ENCODE data around the gene VANGL2. TPM values are rescaled to one million over a fixed set of nuclear protein-coding genes. Genes with fewer than 3 reads are reported as not detected.

Gene VANGL2
- total RNA-seq, 1 experiment from 2014 or later = 3.4 TPM

DNA sequence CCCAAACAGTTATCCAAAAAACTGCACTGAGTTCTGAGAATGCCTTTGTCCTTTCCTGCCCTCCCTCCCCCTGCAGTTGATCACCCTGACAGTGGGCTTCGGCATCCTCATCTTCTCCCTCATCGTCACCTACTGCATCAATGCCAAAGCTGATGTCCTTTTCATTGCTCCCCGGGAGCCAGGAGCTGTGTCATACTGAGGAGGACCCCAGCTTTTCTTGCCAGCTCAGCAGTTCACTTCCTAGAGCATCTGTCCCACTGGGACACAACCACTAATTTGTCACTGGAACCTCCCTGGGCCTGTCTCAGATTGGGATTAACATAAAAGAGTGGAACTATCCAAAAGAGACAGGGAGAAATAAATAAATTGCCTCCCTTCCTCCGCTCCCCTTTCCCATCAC lies 42.3 kb upstream of the VANGL2 start:
- ChIA-PET POLR2A (no interaction called here), CTCF (no interaction called here)
- no peak for DNase-seq
- no peaks in the 10 kb centered on the region for H3K27me3 Mint-ChIP-seq (ENCODE audit: insufficient read depth, unreplicated experiment)
- peaks cover 6% of the 10 kb centered on the region; the same call in 1 of the 2 replicates for H3K36me3 ChIP-seq (ENCODE audit: control insufficient read depth, insufficient read depth, low read length)
- H3K4me3 Mint-ChIP-seq (ENCODE audit: unreplicated experiment) = no peak overlapping the region
- H3K27me3 ChIP-seq (replicated peaks; ENCODE audit: control insufficient read depth, insufficient read depth, low read length) = no peaks in the 10 kb centered on the region
- no peak overlapping the region for H3K4me3 ChIP-seq (ENCODE audit: low read depth, low read length)
- peaks cover 10% of the 10 kb centered on the region for H3K4me1 Mint-ChIP-seq (ENCODE audit: low read depth, unreplicated experiment)
- BruUV-seq (replicated peaks) = no TSS peak
- H3K36me3 Mint-ChIP-seq (ENCODE audit: insufficient read depth, unreplicated experiment) = peaks cover 46% of the 10 kb centered on the region
- no peaks in the 10 kb centered on the region for H3K9me3 Mint-ChIP-seq (ENCODE audit: unreplicated experiment)
- intact Hi-C loops (cut with micrococcal nuclease; ENCODE audit: unreplicated experiment) = no loop called here
- TF ChIP-seq, protein P1, sequence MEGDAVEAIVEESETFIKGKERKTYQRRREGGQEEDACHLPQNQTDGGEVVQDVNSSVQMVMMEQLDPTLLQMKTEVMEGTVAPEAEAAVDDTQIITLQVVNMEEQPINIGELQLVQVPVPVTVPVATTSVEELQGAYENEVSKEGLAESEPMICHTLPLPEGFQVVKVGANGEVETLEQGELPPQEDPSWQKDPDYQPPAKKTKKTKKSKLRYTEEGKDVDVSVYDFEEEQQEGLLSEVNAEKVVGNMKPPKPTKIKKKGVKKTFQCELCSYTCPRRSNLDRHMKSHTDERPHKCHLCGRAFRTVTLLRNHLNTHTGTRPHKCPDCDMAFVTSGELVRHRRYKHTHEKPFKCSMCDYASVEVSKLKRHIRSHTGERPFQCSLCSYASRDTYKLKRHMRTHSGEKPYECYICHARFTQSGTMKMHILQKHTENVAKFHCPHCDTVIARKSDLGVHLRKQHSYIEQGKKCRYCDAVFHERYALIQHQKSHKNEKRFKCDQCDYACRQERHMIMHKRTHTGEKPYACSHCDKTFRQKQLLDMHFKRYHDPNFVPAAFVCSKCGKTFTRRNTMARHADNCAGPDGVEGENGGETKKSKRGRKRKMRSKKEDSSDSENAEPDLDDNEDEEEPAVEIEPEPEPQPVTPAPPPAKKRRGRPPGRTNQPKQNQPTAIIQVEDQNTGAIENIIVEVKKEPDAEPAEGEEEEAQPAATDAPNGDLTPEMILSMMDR (IDR thresholded peaks at IDR 0.05; ENCODE audit: insufficient read depth in 1 of 2, low read depth in 1 of 2, low read length in 1 of 2, severe bottlenecking in 1 of 2, unreplicated experiment in 1 of 2) = no peak
- no peaks in the 10 kb centered on the region for H3K9me3 ChIP-seq
- H3K27ac Mint-ChIP-seq (ENCODE audit: unreplicated experiment) = peak overlapping the region; percentile 11
- H3K4me1 ChIP-seq = peaks cover 5% of the 10 kb centered on the region; the same call in 1 of the 2 replicates

DNA sequence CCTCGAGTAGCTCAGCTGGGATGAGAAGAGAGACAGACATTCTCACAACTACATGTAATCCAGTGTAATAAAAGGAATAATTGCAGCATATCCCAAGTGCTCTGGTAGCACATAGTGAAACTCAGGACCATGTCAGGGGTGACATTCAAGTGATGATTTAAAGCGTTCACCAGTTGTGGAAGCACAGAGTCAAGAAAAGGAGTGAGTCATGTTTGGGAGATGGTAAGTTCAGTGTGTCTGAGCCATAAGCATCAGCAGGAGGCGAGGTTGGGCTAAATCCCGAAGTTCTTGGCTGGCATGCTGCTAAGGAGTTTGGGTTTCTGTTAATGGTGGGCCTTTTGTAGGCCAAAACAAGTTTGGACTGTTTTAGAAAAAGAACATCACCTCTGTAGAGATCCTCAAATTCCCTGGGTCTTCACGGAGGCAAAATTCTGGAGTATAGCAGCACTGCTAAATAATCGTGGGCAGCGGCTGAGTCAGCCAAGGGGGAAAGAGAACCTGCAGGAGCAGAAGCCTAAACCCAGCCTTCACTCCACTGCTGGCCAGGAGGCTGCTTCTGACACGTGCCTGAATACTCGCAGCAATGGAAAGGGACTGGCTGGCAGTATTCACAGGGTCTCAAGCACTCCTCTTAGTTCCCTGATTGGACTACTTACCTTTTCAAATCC lies 40.7 kb upstream of the VANGL2 start:
- Mint-ChIP-seq H3K4me1 (ENCODE audit: low read depth, unreplicated experiment) (peaks cover 10% of the 10 kb centered on the region), H3K36me3 (ENCODE audit: insufficient read depth, unreplicated experiment) (peaks cover 37% of the 10 kb centered on the region), H3K4me3 (ENCODE audit: unreplicated experiment) (no peak overlapping the region), H3K9me3 (ENCODE audit: unreplicated experiment) (no peaks in the 10 kb centered on the region), H3K27me3 (ENCODE audit: insufficient read depth, unreplicated experiment) (no peaks in the 10 kb centered on the region), H3K27ac (ENCODE audit: unreplicated experiment) (no peak overlapping the region)
- peaks cover 5% of the 10 kb centered on the region; the same call in 1 of the 2 replicates for H3K4me1 ChIP-seq
- intact Hi-C loops (cut with micrococcal nuclease; ENCODE audit: unreplicated experiment) = no loop called here
- H3K27me3 ChIP-seq (replicated peaks; ENCODE audit: control insufficient read depth, insufficient read depth, low read length) = no peaks in the 10 kb centered on the region
- H3K4me3 ChIP-seq (ENCODE audit: low read depth, low read length) = no peak overlapping the region
- DNase-seq = no peak
- no peaks in the 10 kb centered on the region for H3K9me3 ChIP-seq
- TF ChIP-seq, protein P1 (IDR thresholded peaks at IDR 0.05; ENCODE audit: insufficient read depth in 1 of 2, low read depth in 1 of 2, low read length in 1 of 2, severe bottlenecking in 1 of 2, unreplicated experiment in 1 of 2) = no peak
- BruUV-seq (replicated peaks) = no TSS peak
- POLR2A ChIA-PET = no interaction called here
- 0 out of 2 replicates have a peak, but pooled peaks cover 2% of the 10 kb centered on the region for H3K36me3 ChIP-seq (ENCODE audit: control insufficient read depth, insufficient read depth, low read length)
- CTCF ChIA-PET = interaction anchor here (0.6 to 0.7 kb wide), 2 partner anchors 17 to 18 kb away, joined by 3 to 4 read pairs; no protein-coding TSS in a partner anchor

DNA sequence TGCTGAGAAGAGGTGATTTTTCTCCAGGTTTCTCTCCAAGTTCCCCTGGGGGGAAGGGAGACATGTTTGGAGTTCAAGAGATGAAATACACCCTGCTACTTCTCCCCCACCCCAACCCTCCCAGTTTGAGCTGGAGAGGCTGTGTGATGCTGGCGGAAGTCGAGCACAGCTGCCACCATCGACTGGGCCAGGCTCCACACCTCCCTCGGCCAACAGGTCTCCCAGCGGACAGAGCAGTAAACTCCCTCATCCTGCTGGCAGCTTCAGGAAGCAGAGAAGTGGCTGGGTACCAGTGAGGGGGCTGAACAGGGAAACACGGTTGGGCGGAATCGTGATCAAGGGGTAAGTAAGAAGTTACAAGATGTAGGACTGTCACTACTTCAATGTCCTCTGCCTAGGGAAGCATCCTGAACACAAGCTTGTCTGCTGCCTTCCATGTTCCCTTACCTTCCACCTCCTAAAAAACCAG lies 40.1 kb upstream of the VANGL2 start:
- peaks cover 10% of the 10 kb centered on the region for H3K4me1 Mint-ChIP-seq (ENCODE audit: low read depth, unreplicated experiment)

More for the DNA sequence above, 40.1 kb upstream of the VANGL2 start:
- peaks cover 37% of the 10 kb centered on the region for H3K36me3 Mint-ChIP-seq (ENCODE audit: insufficient read depth, unreplicated experiment)
- POLR2A ChIA-PET = no interaction called here
- H3K27me3 Mint-ChIP-seq (ENCODE audit: insufficient read depth, unreplicated experiment) = no peaks in the 10 kb centered on the region
- TF ChIP-seq, protein P1 (IDR thresholded peaks at IDR 0.05; ENCODE audit: insufficient read depth in 1 of 2, low read depth in 1 of 2, low read length in 1 of 2, severe bottlenecking in 1 of 2, unreplicated experiment in 1 of 2) = no peak
- H3K4me1 ChIP-seq = peaks cover 5% of the 10 kb centered on the region; the same call in 1 of the 2 replicates
- no peaks in the 10 kb centered on the region for H3K9me3 Mint-ChIP-seq (ENCODE audit: unreplicated experiment)
- no peak for DNase-seq
- no peak overlapping the region for H3K4me3 Mint-ChIP-seq (ENCODE audit: unreplicated experiment)
- BruUV-seq (replicated peaks) = no TSS peak
- no peak overlapping the region for H3K4me3 ChIP-seq (ENCODE audit: low read depth, low read length)
- H3K36me3 ChIP-seq (ENCODE audit: control insufficient read depth, insufficient read depth, low read length) = no peaks in the 10 kb centered on the region
- intact Hi-C loops (cut with micrococcal nuclease; ENCODE audit: unreplicated experiment) = no loop called here
- no peaks in the 10 kb centered on the region for H3K27me3 ChIP-seq (replicated peaks; ENCODE audit: control insufficient read depth, insufficient read depth, low read length)
- H3K9me3 ChIP-seq = no peaks in the 10 kb centered on the region
- CTCF ChIA-PET = interaction anchor here (0.7 kb wide), 1 partner anchor 17 kb away, joined by 4 read pairs; no protein-coding TSS in a partner anchor
- no peak overlapping the region for H3K27ac Mint-ChIP-seq (ENCODE audit: unreplicated experiment)

All from Caco-2 (cell line).